GM23248 (cell line): ENCODE measurements around the gene LAMA1.

Experiments
- EZH2 ChIP-seq: fragments of 200-600 bp; sonication (generic); IDR thresholded peaks from 2 replicates; pipeline ENCODE4 v1.6.1; 2018; ENCODE audit warnings: antibody characterized with exemption, mild to moderate bottlenecking; ENCODE audit not compliant: insufficient read depth, poor library complexity, severe bottlenecking
- EZH2phosphoT487 ChIP-seq: fragments of 200-600 bp; sonication (generic); IDR thresholded peaks from 2 replicates; pipeline ENCODE4 v1.6.1; 2018; ENCODE audit warnings: antibody characterized with exemption, moderate library complexity, mild to moderate bottlenecking, low read depth; ENCODE audit not compliant: insufficient read depth

- TF ChIP-seq EZH2, result no peak
- no peak for TF ChIP-seq EZH2phosphoT487
Measured at GRCh38 chr18:6956999-6957398, 160.6 kb downstream of the LAMA1 start.
